Naive thymus-derived CD4-positive, alpha-beta T cell (primary cell): ENCODE data around the gene ECE2. TPM values are rescaled to one million over a fixed set of nuclear protein-coding genes. Genes with fewer than 3 reads are reported as not detected.
"Not testable (repeated sequence)": the region's sequence is repeated elsewhere in the genome, so short reads cannot be mapped to it uniquely, and the experiment has no call there.

Experiments used
- ATAC-seq: fragments of 150-1000 bp; cut with Tn5 transposase; 2 replicates; pipeline ENCODE4 v1.10.0; 2021; ENCODE audit warnings: mild to moderate bottlenecking, moderate library complexity
- CTCF ChIA-PET: fragments of 350-600 bp; sonication (Branson Sonifier 250); formaldehyde crosslinking; loops from one replicate; lab custom pipeline; 2021; ENCODE audit warnings: antibody characterized with exemption; lab: Charles Lee
- POLR2A ChIA-PET: fragments of 350-600 bp; sonication (Branson Sonifier 250); formaldehyde crosslinking; loops from one replicate; lab custom pipeline; 2021; ENCODE audit warnings: antibody characterized with exemption, inconsistent platforms; lab: Charles Lee
- DNase-seq, 9 donors: peaks; one replicate each; pipeline versions ENCODE4 v3.0.0 to v3.0.0-alpha.2; 2020 to 2022; ENCODE audit warnings: mixed read lengths in 1 of 9
- H3K27ac ChIP-seq: one replicate; pipeline ENCODE4 v1.7.0; 2013; ENCODE audit warnings: mild to moderate bottlenecking, low read depth, low read length, moderate library complexity
- H3K27me3 ChIP-seq, 2 donors: one replicate each; pipeline ENCODE4 v1.7.0; 2013; ENCODE audit warnings: low read length in 2 of 2, mild to moderate bottlenecking in 2 of 2, moderate library complexity in 2 of 2; ENCODE audit not compliant: control insufficient read depth in 2 of 2, insufficient read depth in 2 of 2
- H3K36me3 ChIP-seq, 3 experiments: 1 replicate in 2 of 3; 2 replicates in 1 of 3; pipeline ENCODE4 v1.7.0; 2013; ENCODE audit warnings: low read length in 3 of 3, mild to moderate bottlenecking in 3 of 3, moderate library complexity in 1 of 3; ENCODE audit not compliant: insufficient read depth in 3 of 3, control insufficient read depth in 2 of 3
- H3K4me1 ChIP-seq, 2 donors: one replicate each; pipeline ENCODE4 v1.7.0; 2013; ENCODE audit warnings: low read length in 2 of 2, mild to moderate bottlenecking in 2 of 2, moderate library complexity in 1 of 2; ENCODE audit not compliant: control insufficient read depth in 2 of 2, insufficient read depth in 2 of 2
- H3K4me3 ChIP-seq: 2 replicates; pipeline ENCODE4 v1.7.0; 2013; ENCODE audit warnings: mild to moderate bottlenecking, low read length
- H3K9me3 ChIP-seq, 3 experiments: 1 replicate in 2 of 3; 2 replicates in 1 of 3; pipeline ENCODE4 v1.7.0; 2013; ENCODE audit warnings: low read length in 3 of 3; ENCODE audit not compliant: control insufficient read depth in 2 of 3
- H3K27ac Mint-ChIP-seq, 9 donors: one replicate each; pipeline ENCODE4 v1.8.0; 2020 to 2022; ENCODE audit warnings: mixed read lengths in 9 of 9, mild to moderate bottlenecking in 8 of 9, moderate library complexity in 5 of 9, inconsistent platforms in 2 of 9
- H3K27me3 Mint-ChIP-seq, 5 donors: one replicate each; pipeline ENCODE4 v1.8.0; 2021 to 2022; ENCODE audit warnings: mixed read lengths in 5 of 5, mild to moderate bottlenecking in 1 of 5
- H3K36me3 Mint-ChIP-seq, 5 donors: one replicate each; pipeline ENCODE4 v1.8.0; 2020 to 2022; ENCODE audit warnings: mixed read lengths in 5 of 5, mild to moderate bottlenecking in 3 of 5, inconsistent platforms in 1 of 5
- H3K4me1 Mint-ChIP-seq, 7 donors: one replicate each; pipeline ENCODE4 v1.8.0; 2020 to 2022; ENCODE audit warnings: mixed read lengths in 7 of 7, mild to moderate bottlenecking in 3 of 7, inconsistent platforms in 1 of 7
- H3K4me3 Mint-ChIP-seq, 10 donors: one replicate each; pipeline ENCODE4 v1.8.0; 2020 to 2022; ENCODE audit warnings: mild to moderate bottlenecking in 10 of 10, mixed read lengths in 10 of 10, moderate library complexity in 6 of 10, inconsistent platforms in 2 of 10
- H3K9me3 Mint-ChIP-seq, 11 donors: one replicate each; pipeline ENCODE4 v1.8.0; 2020 to 2022; ENCODE audit warnings: mixed read lengths in 11 of 11, mild to moderate bottlenecking in 4 of 11, inconsistent platforms in 1 of 11, moderate library complexity in 1 of 11
- intact Hi-C, 2 donors: fragments of 100-400 bp; cut with micrococcal nuclease; formaldehyde crosslinking; loops; one replicate each; pipeline ENCODE4 v1.15.1; 2023
- polyA plus RNA-seq, 2 donors: library from polyadenylated mRNA; unstranded; fragments of 300-500 nt; fragmentation: Illumina TruSeq; gene quantifications; one replicate each; pipeline ENCODE4 v1.2.3, GENCODE V29; 2021
- total RNA-seq, 6 experiments: library from RNA in 5 of 6; stranded (reverse) in 5 of 6; gene quantifications; 1 replicate in 5 of 6; 2 replicates in 1 of 6; pipeline ENCODE4 v1.2.3 and lab custom pipeline; 2021 to 2026

Gene ECE2
- total and polyA plus RNA-seq, 7 experiments from 2014 or later: not detected

GRCh38 chr3:184261270-184261853 is 14.5 kb upstream of the ECE2 start, which contains the start of gene CAMK2N2:
TSS of gene CAMK2N2 (minus strand) at chr3:184261553. CDS start at chr3:184261285, 268 bp downstream.
- no peaks in the 10 kb centered on the region for H3K36me3 ChIP-seq
- ChIA-PET POLR2A (no interaction called here), CTCF (interaction anchor here (2.2 kb wide), 1 partner anchor 12 kb away, joined by 6 read pairs; the partner anchor contains the start of gene EEF1AKMT4)
- Mint-ChIP-seq H3K27ac (peak within 1 kb of the TSS in 6 of 9 donors; percentile 0 to 63 (median 6)), H3K4me1 (peaks cover 18 to 27% (median 21%) of the 10 kb centered on the region in 7 donors), H3K4me3 (peak within 1 kb of the TSS; percentile 80 to 98 (median 88)), H3K36me3 (peaks cover 0 to 15% (median 5%) of the 10 kb centered on the region in 5 donors), H3K27me3 (peaks cover 37 to 57% (median 38%) of the 10 kb centered on the region in 5 donors), H3K9me3 (peaks cover 0 to 4% (median 0%) of the 10 kb centered on the region in 11 donors)
- no peak within 1 kb of the TSS for H3K27ac ChIP-seq
- peaks cover 0 to 18% of the 10 kb centered on the region in 2 donors for H3K27me3 ChIP-seq
- DNase-seq: peak in 2 of 9 donors; percentile 26 to 72
- peak; percentile 62 for ATAC-seq
- intact Hi-C loops: loop anchor here (1.0 to 5.0 kb wide), 4 partner anchors 11 to 37 kb away; partner anchors contain the start of genes PSMD2 (in 1 of the 2) and VWA5B2 (in 1 of the 2)
- peaks cover 15 to 20% of the 10 kb centered on the region in 2 donors for H3K4me1 ChIP-seq
- peak within 1 kb of the TSS; percentile 35 for H3K4me3 ChIP-seq
- no peaks in the 10 kb centered on the region for H3K9me3 ChIP-seq

GRCh38 chr3:184261854-184262763 is 13.7 kb upstream of the ECE2 start:
- intact Hi-C loops: loop anchor here (1.0 to 5.0 kb wide), 4 partner anchors 12 to 37 kb away; partner anchors contain the start of genes PSMD2 (in 1 of the 2) and VWA5B2 (in 1 of the 2)
- H3K4me1 ChIP-seq: peaks cover 15 to 20% of the 10 kb centered on the region in 2 donors
- DNase-seq (peak in 1 of 9 donors; percentile 26), ATAC-seq (peak; percentile 18)
- H3K4me1 Mint-ChIP-seq: peaks cover 18 to 27% (median 21%) of the 10 kb centered on the region in 7 donors
- peaks cover 0 to 18% of the 10 kb centered on the region in 2 donors for H3K27me3 ChIP-seq
- H3K9me3 Mint-ChIP-seq: peaks cover 0 to 5% (median 2%) of the 10 kb centered on the region in 11 donors
- no peaks in the 10 kb centered on the region for H3K9me3 ChIP-seq
- H3K36me3 Mint-ChIP-seq: peaks cover 1 to 15% (median 7%) of the 10 kb centered on the region in 5 donors
- no peak overlapping the region for H3K27ac ChIP-seq
- POLR2A ChIA-PET: interaction anchor here (0.9 kb wide), 1 partner anchor 12 kb away, joined by 3 read pairs; no protein-coding TSS in a partner anchor
- H3K27ac Mint-ChIP-seq: peak overlapping the region in 6 of 9 donors; percentile 0 to 63 (median 6)
- H3K4me3 Mint-ChIP-seq: peak overlapping the region; percentile 80 to 98 (median 88)
- H3K4me3 ChIP-seq: peak overlapping the region; percentile 26
- no peaks in the 10 kb centered on the region for H3K36me3 ChIP-seq
- CTCF ChIA-PET: interaction anchor here (0.6 to 2.2 kb wide), 2 partner anchors 12 to 173 kb away, joined by 3 to 6 read pairs; partner anchors contain the start of gene EEF1AKMT4
- peaks cover 39 to 59% (median 43%) of the 10 kb centered on the region in 5 donors for H3K27me3 Mint-ChIP-seq

DNA sequence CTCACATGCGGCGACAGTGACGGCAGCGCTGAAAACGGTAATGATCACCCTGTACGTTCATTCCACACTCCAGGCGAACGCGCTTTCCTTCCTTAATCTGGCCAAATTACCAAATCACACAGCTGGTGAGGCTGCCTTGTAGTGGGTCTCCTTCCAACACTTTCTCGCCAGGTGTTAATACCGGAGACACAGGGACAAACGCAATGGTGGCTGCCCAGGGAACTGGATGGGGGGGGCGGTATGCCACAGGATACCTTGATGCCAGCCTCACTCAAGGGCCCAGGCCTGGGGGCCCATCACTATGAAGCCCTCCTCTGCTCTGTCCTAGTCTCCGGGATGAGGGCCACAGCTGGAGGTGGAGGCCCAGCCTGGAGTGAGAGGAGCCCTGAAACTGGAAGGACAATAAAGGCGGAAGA is 13.1 kb upstream of the ECE2 start:
- Mint-ChIP-seq H3K4me1 (peaks cover 18 to 27% (median 21%) of the 10 kb centered on the region in 7 donors), H3K36me3 (peaks cover 4 to 15% (median 6%) of the 10 kb centered on the region in 5 donors), H3K27me3 (peaks cover 45 to 63% (median 50%) of the 10 kb centered on the region in 5 donors), H3K9me3 (peaks cover 0 to 10% (median 5%) of the 10 kb centered on the region in 11 donors), H3K4me3 (peak overlapping the region in 8 of 10 donors; percentile 21 to 98 (median 58)), H3K27ac (no peak overlapping the region)
- ATAC-seq (no peak), DNase-seq (no peak)
- Histone ChIP-seq H3K27me3 (peaks cover 0 to 18% of the 10 kb centered on the region in 2 donors), H3K4me3 (peak overlapping the region; percentile 26), H3K36me3 (no peaks in the 10 kb centered on the region), H3K9me3 (no peaks in the 10 kb centered on the region), H3K27ac (no peak overlapping the region), H3K4me1 (peaks cover 15 to 20% of the 10 kb centered on the region in 2 donors)
- intact Hi-C loops: loop anchor here in 1 of 2 donors (5.0 kb wide), 1 partner anchor 35 kb away; the partner anchor contains the start of gene VWA5B2
- ChIA-PET POLR2A (interaction anchor here (0.9 kb wide), 1 partner anchor 13 kb away, joined by 3 read pairs; no protein-coding TSS in a partner anchor), CTCF (interaction anchor here (0.6 kb wide), 1 partner anchor 173 kb away, joined by 3 read pairs; no protein-coding TSS in a partner anchor)

DNA sequence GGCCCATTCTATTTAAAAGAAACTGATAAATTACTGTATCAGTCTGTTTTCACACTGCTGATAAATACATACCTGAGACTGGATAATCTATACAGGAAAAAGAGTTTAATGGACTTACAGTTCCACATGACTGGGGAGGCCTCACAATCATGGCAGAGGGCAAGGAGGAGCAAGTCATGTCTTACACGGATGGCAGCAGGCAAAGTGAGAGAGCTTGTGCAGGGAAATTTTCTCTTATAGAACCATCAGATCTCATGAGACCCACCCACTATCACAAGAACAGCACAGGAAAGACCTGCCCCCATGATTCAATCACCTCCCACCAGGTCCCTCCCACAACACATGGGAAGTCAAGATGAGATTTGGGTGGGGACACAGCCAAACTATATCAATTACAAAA is 8.6 kb upstream of the ECE2 start:
- H3K27me3 ChIP-seq: peaks cover 0 to 15% of the 10 kb centered on the region in 2 donors
- H3K27me3 Mint-ChIP-seq: peaks cover 41 to 57% (median 50%) of the 10 kb centered on the region in 5 donors
- POLR2A ChIA-PET: interaction anchor here (1.4 kb wide), 1 partner anchor 11 kb away, joined by 4 read pairs; no protein-coding TSS in a partner anchor
- H3K36me3 ChIP-seq, intact Hi-C loops, H3K4me1 ChIP-seq, H3K4me1 Mint-ChIP-seq, CTCF ChIA-PET, H3K36me3 Mint-ChIP-seq, DNase-seq, H3K9me3 ChIP-seq, H3K4me3 Mint-ChIP-seq, ATAC-seq, H3K27ac Mint-ChIP-seq, H3K4me3 ChIP-seq, H3K27ac ChIP-seq: not testable (repeated sequence)
- peaks cover 0 to 14% (median 6%) of the 10 kb centered on the region in 11 donors for H3K9me3 Mint-ChIP-seq

- POLR2A ChIA-PET: no interaction called here
- intact Hi-C loops: no loop called here
- no peaks in the 10 kb centered on the region for H3K4me1 ChIP-seq
- H3K36me3 ChIP-seq: no peaks in the 10 kb centered on the region
- Mint-ChIP-seq H3K36me3 (peaks cover 0 to 3% (median 0%) of the 10 kb centered on the region in 5 donors), H3K27me3 (peaks cover 36 to 62% (median 46%) of the 10 kb centered on the region in 5 donors), H3K4me1 (peaks cover 0 to 8% (median 3%) of the 10 kb centered on the region in 7 donors), H3K27ac (no peak overlapping the region), H3K4me3 (no peak overlapping the region), H3K9me3 (peaks cover 0 to 12% (median 3%) of the 10 kb centered on the region in 11 donors)
- DNase-seq: no peak
- CTCF ChIA-PET: interaction anchor here (0.6 kb wide), 1 partner anchor 689 kb away, joined by 4 read pairs; no protein-coding TSS in a partner anchor
- no peaks in the 10 kb centered on the region for H3K9me3 ChIP-seq
- no peak for ATAC-seq
- H3K27ac ChIP-seq: no peak overlapping the region
- no peak overlapping the region for H3K4me3 ChIP-seq
- H3K27me3 ChIP-seq: no peaks in the 10 kb centered on the region
These were observed 3.6 kb upstream of the ECE2 start for GRCh38 chr3:184272269-184272668.

DNA sequence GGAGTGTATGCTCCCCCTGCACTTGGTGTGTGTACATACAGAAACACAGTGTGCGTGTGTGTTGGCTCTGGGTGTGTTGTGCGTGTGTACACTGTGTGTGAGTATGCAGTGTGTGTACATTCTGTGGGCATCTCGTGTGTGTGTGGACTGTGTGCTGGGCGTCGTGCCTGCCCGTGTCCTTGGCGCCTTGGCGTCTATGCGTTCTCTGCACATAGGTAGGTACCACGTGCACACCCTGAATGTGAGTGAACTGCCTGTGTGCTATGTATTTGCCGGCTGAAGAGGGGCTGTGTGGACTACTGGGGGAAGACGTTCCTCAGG is 481 bp upstream of the ECE2 start:
- Histone ChIP-seq H3K36me3 (no peaks in the 10 kb centered on the region), H3K27me3 (peaks cover 0 to 3% of the 10 kb centered on the region in 2 donors), H3K27ac (no peak overlapping the region), H3K4me1 (no peaks in the 10 kb centered on the region), H3K9me3 (no peaks in the 10 kb centered on the region), H3K4me3 (no peak overlapping the region)
- Mint-ChIP-seq H3K4me1 (peaks cover 0 to 8% (median 3%) of the 10 kb centered on the region in 7 donors), H3K4me3 (peak overlapping the region in 6 of 10 donors; percentile 2 to 69 (median 36)), H3K27ac (no peak overlapping the region), H3K9me3 (peaks cover 0 to 6% (median 0%) of the 10 kb centered on the region in 11 donors), H3K36me3 (no peaks in the 10 kb centered on the region), H3K27me3 (peaks cover 38 to 62% (median 46%) of the 10 kb centered on the region in 5 donors)
- DNase-seq (no peak), ATAC-seq (no peak)
- ChIA-PET POLR2A (no interaction called here), CTCF (no interaction called here)
- intact Hi-C loops: no loop called here
